Measurements from ENCODE around the gene NIPSNAP3A.

The NIPSNAP3A gene

DNA sequence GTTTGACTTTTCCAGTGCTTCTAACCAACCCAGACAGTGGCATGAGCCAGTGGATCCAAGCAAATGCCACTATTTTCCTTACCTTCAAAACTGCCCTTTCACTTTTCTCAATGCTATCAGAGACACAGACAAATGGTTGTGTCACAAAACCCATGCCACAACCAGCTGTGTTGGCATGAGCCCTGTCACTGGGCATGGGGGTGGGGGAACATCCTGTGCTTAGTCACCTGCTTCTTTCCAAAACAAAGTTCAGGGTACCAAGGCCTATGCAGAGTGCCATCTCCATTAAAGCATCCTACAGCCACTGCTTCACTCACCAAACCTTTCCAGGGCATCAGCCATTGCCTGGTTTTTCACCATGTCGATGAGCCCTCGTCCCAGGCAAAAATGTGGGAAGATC is 46.6 kb downstream of the NIPSNAP3A start:
- TF ChIP-seq, protein P1, sequence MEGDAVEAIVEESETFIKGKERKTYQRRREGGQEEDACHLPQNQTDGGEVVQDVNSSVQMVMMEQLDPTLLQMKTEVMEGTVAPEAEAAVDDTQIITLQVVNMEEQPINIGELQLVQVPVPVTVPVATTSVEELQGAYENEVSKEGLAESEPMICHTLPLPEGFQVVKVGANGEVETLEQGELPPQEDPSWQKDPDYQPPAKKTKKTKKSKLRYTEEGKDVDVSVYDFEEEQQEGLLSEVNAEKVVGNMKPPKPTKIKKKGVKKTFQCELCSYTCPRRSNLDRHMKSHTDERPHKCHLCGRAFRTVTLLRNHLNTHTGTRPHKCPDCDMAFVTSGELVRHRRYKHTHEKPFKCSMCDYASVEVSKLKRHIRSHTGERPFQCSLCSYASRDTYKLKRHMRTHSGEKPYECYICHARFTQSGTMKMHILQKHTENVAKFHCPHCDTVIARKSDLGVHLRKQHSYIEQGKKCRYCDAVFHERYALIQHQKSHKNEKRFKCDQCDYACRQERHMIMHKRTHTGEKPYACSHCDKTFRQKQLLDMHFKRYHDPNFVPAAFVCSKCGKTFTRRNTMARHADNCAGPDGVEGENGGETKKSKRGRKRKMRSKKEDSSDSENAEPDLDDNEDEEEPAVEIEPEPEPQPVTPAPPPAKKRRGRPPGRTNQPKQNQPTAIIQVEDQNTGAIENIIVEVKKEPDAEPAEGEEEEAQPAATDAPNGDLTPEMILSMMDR (IDR thresholded peaks at IDR 0.05; ENCODE audit: insufficient read depth, missing control alignments): no peak
- DNase-seq (ENCODE audit: insufficient read length, low spot score): no peak
- FAIRE-seq: no peak

DNA sequence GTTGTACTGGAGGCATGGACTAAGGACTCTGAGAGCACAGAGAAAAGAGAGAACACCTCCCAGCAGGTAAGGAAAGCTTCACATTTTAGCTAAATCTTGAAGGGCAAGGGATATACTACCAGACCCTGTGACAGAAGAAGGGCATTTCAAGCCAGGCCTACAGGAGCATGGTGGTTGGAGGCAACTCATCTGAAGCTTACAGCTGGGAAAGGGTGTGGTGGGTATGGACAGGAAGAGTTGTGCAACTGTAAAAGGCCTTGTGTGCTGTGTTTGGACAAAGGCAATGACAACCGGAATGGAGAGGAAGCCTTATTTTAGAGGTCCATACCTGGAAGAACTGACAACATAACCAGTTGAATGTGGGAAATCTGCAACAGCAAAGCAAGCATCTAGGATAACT is 47.6 kb downstream of the NIPSNAP3A start:
- no peak for FAIRE-seq
- no peak for DNase-seq (ENCODE audit: insufficient read length, low spot score)

DNA sequence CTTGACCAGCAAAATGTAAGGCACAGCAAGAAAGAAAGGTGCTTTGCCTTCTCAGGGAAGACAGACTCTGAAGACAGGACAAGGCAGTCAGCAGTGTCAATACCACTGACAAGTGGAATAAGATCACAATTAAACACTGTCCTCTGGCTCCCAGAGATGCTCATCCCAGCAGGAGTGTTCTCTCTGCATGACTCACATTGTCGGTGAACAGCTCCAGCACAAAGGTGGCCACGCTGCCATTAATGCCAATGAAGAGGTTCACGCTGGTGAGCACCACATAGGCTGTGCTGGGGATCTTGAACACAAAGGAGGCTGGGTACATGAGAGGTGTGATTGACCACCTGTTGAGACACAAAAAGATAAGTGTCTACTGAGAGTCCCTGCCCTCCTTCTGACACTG is 48.4 kb downstream of the NIPSNAP3A start:
- no peak for FAIRE-seq
- DNase-seq (ENCODE audit: insufficient read length, low spot score): no peak
- TF ChIP-seq, protein P1 (IDR thresholded peaks at IDR 0.05; ENCODE audit: insufficient read depth, missing control alignments): no peak

More for the DNA sequence above, 47.6 kb downstream of the NIPSNAP3A start:
- TF ChIP-seq, protein P1 (IDR thresholded peaks at IDR 0.05; ENCODE audit: insufficient read depth, missing control alignments): no peak

DNA sequence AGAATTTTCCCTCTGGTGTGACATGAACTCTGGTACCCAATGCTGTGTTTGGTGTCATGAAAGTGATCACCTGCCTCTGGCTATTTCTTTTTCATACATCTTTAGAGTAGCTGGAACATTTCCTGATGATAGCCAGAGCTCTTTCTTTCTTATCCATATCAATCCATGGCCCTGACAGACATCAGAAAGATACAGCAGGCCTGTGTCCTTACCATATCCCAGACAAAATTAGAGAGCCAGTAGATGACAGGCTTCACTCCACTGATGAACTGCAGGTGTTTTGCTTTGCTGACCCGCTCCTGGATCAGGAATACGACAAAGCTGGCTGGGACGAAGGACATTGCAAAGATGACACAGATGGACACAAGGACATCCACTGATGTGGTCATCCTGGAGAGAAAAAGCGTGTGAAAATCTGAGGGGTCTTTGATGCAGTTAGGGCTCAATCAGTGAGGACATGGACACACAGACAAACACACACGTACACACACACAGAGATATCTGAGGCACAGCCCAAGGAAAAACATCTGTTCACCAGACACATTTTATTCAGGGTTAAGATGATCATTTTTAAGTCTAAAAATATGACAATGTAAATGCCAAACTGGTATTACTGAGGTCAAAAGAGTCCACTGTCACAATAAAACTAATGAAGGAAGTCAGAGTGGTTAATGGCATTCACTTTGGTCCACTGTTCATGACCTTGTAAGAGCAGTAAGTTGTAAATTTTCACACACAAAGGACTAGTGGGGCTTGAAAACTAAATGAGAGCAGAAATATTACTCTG is 50.9 kb downstream of the NIPSNAP3A start:
- DNase-seq (ENCODE audit: insufficient read length, low spot score): no peak
- FAIRE-seq: no peak
- TF ChIP-seq, protein P1 (IDR thresholded peaks at IDR 0.05; ENCODE audit: insufficient read depth, missing control alignments): no peak

DNA sequence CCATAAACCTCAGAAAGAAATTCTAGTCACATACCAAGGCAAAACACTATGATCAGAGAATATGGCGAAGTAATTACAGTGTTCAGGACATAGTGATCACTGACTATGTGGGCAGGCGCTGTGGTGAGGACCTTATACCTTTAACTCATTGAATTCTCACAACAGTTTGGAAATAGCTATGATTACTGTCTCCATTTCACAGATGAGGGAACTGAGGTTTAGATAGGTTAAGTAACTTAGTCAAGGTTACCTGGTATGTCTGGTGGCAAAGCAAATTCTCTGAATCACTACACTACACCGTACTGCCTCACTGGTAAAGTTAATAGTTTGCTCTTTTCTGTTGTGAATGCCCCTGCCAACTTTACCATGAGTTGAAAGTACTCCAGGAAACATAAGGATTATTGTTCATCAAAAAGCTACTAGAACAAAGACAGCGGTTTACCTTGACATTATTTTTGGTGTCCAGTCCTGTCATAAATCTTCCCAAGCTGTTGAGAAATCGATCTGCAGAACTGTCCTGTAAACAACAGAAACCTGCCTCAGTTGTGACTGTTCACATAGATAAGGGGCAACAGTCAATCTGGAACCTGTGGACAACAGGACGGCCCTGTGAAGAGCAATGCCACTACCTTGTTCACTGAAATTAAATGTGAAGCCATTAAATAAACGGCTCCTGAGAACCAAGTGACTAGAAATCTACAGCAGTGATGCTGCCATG is 52.7 kb downstream of the NIPSNAP3A start:
- DNase-seq (ENCODE audit: insufficient read length, low spot score): no peak
- TF ChIP-seq, protein P1 (IDR thresholded peaks at IDR 0.05; ENCODE audit: insufficient read depth, missing control alignments): no peak
- no peak for FAIRE-seq

DNA sequence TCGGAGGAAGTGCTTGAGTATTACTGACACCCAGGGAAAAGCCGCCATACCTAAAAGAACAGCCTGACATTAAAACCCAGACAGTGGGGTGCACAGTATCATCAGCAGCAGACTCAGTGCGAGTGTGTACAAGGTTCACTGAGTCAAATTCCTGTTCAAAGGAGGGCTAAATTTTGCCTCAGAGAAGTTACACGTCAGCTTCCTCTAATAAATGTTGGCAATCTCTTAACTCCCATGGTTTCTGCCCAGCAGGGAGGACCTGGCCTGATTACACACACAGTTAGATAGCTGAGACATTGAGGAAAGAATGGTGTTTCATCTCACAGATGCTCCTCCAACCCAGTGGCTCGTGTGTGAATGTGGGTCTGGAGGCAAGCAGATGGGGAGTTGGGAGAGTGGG is 54.6 kb downstream of the NIPSNAP3A start:
- FAIRE-seq (no peak), DNase-seq (ENCODE audit: insufficient read length, low spot score) (no peak)
- TF ChIP-seq, protein P1 (IDR thresholded peaks at IDR 0.05; ENCODE audit: insufficient read depth, missing control alignments): no peak

DNA sequence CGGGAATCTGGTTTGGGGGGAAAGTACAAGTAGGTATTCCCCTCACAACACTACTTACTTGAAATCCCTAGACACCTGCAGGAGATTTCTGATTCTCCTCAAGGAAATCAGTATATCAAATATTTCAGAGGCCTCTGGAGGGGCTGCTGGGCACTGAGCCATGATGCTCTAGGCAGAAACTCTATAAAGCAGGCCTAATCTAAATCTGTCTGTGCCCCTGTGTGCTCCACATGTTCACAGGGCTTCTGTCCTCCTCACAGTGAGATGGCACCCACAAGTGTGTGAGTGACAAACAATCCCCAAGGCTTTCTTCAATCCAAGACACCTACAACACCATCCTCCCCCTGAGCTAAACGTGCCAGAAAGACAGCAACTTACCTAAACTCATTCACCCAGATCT is 55.4 kb downstream of the NIPSNAP3A start:
- DNase-seq (ENCODE audit: insufficient read length, low spot score): no peak
- TF ChIP-seq, protein P1 (IDR thresholded peaks at IDR 0.05; ENCODE audit: insufficient read depth, missing control alignments): no peak
- FAIRE-seq: no peak

All from D721Med (cell line).